Measurements from ENCODE around the gene SEPTIN3.
A peak's percentile ranks its signal among the peaks of the same experiment; 100 is the strongest.
"Not testable (repeated sequence)": the region's sequence is repeated elsewhere in the genome, so short reads cannot be mapped to it uniquely, and the experiment has no call there.

SEPTIN3 gene

GRCh38 chr22:41943661-41944209, 25.5 kb upstream of the SEPTIN3 start:
- no peak for DNase-seq (ENCODE audit: low spot score)

DNA sequence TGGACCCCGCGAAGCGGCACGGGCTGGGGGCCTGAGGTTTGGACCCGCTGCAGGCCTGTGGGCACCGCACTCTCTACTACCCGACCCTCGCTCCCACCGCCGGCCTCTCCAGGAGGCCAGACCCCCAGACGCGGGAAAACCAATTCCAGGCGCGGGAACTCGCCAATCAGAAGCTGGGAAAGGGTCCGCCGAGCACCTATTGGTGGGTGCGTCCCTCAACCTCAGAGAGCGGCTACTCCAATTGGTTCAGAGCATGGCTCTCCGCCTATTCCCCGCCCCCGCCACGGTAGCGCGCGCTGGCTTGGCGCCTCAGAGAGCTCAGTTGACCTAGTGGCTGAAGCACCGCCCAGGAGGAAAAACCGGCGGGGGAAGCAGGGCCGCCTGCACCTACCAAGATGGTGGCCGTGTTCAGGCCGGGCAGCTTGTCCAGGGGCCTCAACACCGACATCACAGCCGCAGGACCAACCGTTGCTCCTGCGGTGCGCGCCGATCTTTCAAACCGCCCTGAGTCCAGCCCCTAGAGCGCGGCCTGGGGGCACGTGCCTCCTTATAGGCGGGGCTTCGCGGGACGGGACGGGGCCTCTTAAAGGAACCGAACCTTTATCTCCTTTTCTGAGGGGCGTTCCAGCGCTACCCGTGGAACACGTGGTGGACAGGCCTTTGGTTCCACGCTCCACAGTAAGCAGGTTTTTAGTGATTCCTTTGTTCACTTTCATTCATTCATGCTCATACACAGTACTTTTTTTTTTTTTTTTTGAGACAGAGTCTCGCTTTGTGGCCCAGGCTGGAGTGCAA, 22.4 kb upstream of the SEPTIN3 start, which contains the start of gene CENPM:
Gene CENPM, minus strand, starts transcription at position 524 of the 795 bp plus-strand sequence. Its CDS starts 76 bp downstream, at position 448.
- DNase-seq (ENCODE audit: low spot score): peak; percentile 81

GRCh38 chr22:41947424-41948080, 21.7 kb upstream of the SEPTIN3 start:
- DNase-seq (ENCODE audit: low spot score): no peak

- DNase-seq (ENCODE audit: low spot score): no peak
Observed at GRCh38 chr22:41948142-41948541, 21.1 kb upstream of the SEPTIN3 start.

DNA sequence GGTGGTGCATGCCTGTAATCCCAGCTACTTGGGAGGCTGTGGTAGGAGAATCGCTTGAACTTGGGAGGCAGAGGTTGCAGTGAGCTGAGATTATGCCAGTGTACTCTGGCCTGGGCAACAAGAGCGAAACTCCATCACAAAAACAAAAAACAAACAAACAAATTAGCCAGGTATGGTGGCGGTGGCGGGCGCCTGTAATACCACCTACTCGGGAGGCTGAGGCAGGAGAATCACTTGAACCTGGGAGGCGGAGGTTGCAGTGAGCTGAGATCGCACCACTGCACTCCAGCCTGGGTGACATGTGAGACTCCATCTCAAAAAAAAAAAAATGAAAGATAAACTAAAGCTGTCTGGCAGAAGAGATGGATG, 20.3 kb upstream of the SEPTIN3 start:
- DNase-seq (ENCODE audit: low spot score): not testable (repeated sequence)

GRCh38 chr22:41949297-41949965, 19.8 kb upstream of the SEPTIN3 start:
- DNase-seq (ENCODE audit: low spot score): no peak

- no peak for DNase-seq (ENCODE audit: low spot score)
Observed at GRCh38 chr22:41951898-41952474, 17.3 kb upstream of the SEPTIN3 start, which contains the start of gene SMIM45. SMIM45 (plus strand) TSS chr22:41952150.

DNA sequence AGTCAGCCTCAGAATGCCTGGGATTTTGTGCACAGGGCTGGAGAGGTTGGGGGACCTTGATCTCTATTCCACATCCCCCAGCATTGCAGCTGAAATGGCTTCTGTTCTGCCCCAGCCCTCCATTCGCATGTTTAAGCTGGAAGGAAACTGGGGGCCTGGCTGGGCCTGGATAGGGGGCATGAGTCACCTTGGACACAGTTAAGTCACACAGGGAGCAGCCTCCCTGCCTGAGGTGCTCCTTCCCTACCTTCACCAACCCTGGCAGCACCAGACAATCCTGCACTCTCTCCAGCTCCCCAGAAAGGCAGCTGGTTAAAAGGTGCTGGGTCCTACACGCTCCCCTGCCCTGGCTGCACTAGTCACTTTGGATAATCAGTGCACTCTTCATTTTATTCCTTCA, 16.5 kb upstream of the SEPTIN3 start:
- no peak for DNase-seq (ENCODE audit: low spot score)

DNA sequence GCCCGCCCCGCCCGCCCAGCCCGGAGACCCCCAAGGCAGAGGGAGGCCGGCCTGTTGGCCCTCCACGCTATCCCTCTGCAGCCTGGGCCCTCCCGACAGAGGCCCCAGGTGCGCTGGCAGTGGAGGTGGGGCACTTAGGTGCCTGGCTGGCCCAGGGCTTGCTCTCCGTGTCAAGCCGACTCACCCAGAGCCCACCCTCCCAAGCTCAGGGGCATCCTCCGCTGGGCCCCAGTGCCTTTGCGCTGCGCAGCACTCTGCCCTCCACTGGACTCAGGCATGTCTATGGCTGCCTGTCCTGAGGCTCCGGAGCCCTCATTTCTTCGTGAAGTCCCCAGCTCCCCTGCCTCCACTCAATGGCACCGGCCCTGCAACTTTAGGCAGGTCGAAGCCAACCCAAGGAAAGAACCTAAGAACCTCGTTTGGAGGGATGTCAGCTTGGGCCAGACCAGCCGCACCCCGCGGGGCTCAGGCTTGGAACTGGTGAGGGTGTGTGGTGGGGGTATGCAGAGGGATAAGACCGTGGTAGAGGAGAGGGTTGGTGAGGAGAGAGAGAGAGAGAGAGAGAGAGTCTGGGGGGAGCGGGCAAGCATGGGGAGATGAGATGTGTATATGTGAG, 11.2 kb upstream of the SEPTIN3 start:
- DNase-seq (ENCODE audit: low spot score): no peak

DNA sequence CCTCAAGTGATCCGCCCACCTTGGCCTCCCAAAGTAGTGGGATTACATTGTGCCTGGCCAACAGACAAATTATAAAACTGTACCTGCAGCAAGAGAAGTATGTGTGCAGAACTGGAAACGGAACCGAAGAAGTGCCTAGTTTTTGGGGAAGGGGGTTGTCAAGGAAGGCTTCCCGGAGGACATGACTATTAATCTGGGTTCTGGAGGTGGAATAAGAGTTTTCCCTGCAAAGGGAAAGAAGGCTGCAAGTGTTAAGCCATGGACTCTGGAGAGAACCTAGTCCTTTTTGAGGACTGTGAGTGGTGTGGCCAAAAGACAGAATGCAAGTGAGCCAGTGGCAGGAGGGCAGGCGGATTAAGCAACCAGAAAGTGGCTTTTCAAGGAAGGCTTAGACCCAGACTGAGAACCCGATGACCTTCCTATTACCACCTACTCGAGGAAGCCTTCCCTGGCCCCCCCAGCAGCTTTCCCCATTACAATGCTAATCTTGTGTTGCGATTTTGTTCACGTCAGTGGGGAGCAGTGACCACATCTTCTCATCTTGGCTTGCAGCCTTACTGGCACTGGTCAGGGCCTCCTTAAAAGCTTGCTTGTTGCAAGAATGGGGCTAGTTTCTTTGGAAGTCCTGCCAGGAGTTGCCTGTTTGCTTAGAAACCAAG, 5.7 kb upstream of the SEPTIN3 start:
- DNase-seq (ENCODE audit: low spot score): no peak

- no peak for DNase-seq (ENCODE audit: low spot score)
Observed at GRCh38 chr22:41964112-41964491, 5.1 kb upstream of the SEPTIN3 start.

GRCh38 chr22:41966225-41966606, 3.0 kb upstream of the SEPTIN3 start:
- no peak for DNase-seq (ENCODE audit: low spot score)

DNA sequence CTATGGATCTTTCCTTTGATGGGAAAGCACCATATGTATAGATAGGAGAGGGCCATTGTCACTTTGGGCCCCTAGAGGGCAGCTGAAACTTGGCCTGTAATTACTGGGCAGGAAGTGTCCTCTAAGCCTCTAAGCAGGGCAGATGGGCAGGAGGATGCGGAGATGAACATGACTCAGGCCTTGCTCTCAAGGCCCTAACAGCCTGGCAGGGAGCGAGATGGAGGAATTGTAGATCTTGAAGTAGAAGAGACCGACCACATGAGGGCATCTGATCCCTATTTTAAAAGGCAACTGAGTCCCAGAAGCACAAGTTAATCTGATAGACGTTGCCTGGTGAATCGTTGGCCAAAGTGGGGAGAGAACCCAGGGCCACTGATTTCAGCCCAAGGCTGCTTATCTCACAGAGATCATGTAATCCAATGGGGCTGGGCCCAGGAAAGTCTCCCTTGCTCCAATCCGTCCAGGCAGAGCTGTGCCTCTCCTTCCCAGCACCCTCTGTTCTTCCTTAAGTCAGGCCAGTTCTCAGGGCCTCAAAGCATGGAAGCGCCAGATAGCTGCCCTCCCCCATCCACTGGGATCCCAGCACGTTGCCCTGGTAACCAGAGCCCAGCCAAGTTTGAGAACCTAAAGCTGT, 2.5 kb upstream of the SEPTIN3 start:
- peak; percentile 48 for DNase-seq (ENCODE audit: low spot score)

DNA sequence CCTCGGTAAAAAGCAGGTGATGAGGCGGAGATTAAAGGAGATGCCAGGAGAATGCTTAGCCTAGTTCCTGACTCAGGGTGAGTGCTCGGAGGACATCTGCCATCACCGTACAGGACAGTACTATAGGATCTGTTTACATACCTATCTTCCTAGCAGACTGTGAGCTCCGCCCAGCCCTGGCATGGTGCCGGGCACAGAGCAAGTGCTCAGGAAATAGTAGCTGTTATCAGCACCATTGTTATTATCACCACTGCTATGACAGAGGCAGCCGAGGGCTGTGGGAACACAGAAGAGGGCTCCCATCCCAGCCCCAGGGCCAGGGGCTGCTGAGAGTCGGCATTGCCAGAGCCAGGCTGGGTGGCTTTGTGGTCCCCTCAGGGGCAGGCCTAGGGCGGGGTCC, 642 bp upstream of the SEPTIN3 start:
- DNase-seq (ENCODE audit: low spot score): no peak

GRCh38 chr22:41970601-41971000, 1.4 kb downstream of the SEPTIN3 start:
- DNase-seq (ENCODE audit: low spot score): no peak

DNA sequence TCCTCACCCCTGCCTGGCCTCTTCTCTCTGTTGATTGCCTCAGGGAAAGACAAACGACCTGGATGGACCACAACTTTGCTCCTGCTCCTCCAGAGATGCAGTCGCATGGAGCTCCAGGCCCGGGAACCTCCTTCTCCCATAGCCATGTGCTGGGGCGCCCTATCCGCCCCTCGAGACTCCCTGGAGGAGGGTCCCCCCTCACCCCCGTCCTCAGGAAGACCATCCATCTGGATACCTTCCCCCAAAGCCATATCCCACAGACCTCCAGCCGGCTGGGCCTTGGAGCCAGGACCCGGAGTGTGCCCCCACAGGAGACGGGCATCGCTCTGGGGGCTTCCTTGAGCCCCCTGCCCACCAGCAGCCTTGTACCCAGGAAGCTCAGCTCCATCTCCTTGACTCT, 2.2 kb downstream of the SEPTIN3 start:
- no peak for DNase-seq (ENCODE audit: low spot score)

- DNase-seq (ENCODE audit: low spot score): no peak
Observed at GRCh38 chr22:41974691-41975290, 5.5 kb downstream of the SEPTIN3 start.

DNA sequence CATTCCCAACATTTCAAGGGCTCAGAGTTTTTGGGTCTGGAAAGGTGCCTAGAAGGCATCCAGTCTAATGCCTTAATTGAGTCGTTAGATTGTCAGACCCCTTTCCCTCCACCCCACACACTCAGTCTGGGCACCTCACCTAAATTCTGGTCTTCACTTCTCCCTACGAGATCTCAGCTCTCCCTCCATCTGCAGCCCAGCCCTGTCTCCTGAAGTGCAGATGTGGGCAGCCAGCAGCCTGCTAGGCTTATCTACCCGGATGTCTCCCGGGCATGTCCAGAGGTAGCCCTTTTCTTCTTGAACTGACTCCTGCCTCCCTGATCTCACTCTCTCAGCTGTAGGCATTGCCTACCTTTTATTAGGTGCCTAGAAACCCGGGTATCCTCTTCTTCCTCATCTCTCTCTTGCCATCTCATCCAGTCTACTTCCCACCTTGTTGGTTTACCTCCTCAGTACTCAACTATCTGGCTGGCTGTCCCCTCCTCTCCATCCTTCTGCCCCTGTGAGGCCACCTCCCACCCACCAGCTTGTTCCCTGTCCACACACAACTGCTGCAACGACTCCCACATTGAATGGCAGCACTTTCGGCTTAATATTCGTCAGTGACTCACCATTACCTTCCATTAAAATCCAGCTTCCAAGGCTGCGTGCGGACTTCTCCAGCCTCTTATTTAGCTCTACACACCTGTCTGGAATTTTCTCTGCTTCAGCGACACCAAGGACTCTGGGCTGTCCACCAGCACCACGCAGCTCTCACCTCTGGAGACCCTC, 6.2 kb downstream of the SEPTIN3 start:
- no peak for DNase-seq (ENCODE audit: low spot score)

DNA sequence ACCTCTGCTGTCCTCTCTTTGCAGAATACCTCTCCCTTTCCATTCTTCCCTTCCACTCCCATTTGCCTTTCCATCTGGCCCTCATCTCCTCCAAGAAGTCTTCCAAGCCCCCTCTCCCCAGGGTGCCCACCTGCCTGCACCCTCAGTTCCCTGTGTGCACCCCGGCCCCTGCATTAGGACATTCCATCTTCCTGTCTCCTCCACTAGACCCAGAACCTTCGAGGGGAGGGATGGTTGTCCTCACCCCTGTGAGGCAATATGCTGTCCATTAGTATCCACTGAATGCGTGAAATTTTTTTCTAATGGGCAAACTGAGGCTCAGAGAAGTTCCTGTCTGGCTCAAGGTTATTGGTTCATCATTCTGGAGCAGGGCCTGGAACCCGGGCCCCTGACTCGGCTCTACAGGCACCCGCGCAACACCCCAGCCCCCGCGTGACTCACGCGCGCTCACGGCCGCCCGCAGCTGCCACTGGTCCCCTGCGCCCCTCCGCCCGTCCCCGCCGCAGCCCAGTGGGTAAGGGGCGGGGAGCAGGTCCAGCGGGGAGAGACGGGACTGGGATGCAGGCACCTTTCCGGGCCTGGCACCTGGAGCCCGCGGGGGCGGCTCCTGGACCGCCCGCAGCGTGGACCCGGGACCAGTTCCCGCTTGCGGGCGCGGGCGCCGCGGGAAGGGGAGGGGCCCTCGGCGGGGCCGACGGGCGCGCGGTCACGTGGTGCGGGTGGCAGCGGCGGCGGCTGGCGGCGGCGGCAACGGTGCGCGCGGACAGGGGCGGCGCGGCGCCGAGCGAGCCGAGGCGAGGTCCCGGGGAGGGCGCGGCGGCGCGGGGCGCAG, 7.0 kb downstream of the SEPTIN3 start:
- peak; percentile 25 for DNase-seq (ENCODE audit: low spot score)
